Measurements from ENCODE around the gene CRYBB2.

CRYBB2 gene

DNA sequence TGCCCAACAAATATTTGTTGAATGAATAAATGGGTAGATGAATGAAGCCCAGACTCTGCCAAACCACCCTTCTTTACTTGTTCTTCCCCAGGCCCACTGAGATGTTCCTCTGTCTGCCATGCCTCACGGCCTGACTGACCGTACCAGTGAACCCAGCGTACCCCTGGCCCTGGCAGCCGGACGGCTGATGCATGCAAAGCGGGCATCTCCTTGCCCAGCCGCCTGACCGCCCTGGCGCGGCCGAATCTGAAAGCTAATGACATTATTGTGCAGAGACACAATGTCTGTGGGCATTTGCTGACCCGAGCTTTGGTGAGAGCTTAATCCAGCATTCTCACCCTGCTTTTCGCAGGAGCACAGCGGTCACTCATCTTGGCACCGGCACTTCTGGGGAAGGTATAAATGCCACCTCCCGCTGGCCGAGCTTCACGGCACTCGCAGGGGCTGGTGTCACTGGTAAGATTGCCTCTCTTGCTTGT, at the start of gene CRYBB2:
Gene CRYBB2 (plus strand): TSS at position 429 of the 479 bp plus-strand sequence. CDS start 1,791 bp downstream, outside the sequence.
- no peak within 1 kb of the TSS for H3K4me3 ChIP-seq (ENCODE audit: low read depth, low read length)
- DNase-seq (ENCODE audit: low read depth): no peak
- TF ChIP-seq CTCF (IDR thresholded peaks at IDR 0.05; ENCODE audit: low read depth, low read length): no peak
- no peak for TF ChIP-seq MAX (IDR thresholded peaks at IDR 0.05; ENCODE audit: low read depth, low read length)
- TF ChIP-seq POLR2A (IDR thresholded peaks at IDR 0.05; ENCODE audit: extremely low read depth, insufficient read length): no peak
- no peak for TF ChIP-seq MYC (IDR thresholded peaks at IDR 0.05; ENCODE audit: low read depth, low read length)

- no peak for TF ChIP-seq POLR2A (IDR thresholded peaks at IDR 0.05; ENCODE audit: extremely low read depth, insufficient read length)
- no peak for TF ChIP-seq CTCF (IDR thresholded peaks at IDR 0.05; ENCODE audit: low read depth, low read length)
- TF ChIP-seq MAX (IDR thresholded peaks at IDR 0.05; ENCODE audit: low read depth, low read length): no peak
- TF ChIP-seq MYC (IDR thresholded peaks at IDR 0.05; ENCODE audit: low read depth, low read length): no peak
- no peak for DNase-seq (ENCODE audit: low read depth)
- H3K4me3 ChIP-seq (ENCODE audit: low read depth, low read length): no peak overlapping the region
Measured at GRCh38 chr22:25170426-25170980, 48.9 kb upstream of the CRYBB2 start.

- no peak overlapping the region for H3K4me3 ChIP-seq (ENCODE audit: low read depth, low read length)
- peak; percentile 21 for DNase-seq (ENCODE audit: low read depth)
- TF ChIP-seq MYC (IDR thresholded peaks at IDR 0.05; ENCODE audit: low read depth, low read length) (no peak), POLR2A (IDR thresholded peaks at IDR 0.05; ENCODE audit: extremely low read depth, insufficient read length) (no peak), CTCF (IDR thresholded peaks at IDR 0.05; ENCODE audit: low read depth, low read length) (peak; percentile 22), MAX (IDR thresholded peaks at IDR 0.05; ENCODE audit: low read depth, low read length) (no peak)
Measured at GRCh38 chr22:25172153-25172552, 47.3 kb upstream of the CRYBB2 start.

DNA sequence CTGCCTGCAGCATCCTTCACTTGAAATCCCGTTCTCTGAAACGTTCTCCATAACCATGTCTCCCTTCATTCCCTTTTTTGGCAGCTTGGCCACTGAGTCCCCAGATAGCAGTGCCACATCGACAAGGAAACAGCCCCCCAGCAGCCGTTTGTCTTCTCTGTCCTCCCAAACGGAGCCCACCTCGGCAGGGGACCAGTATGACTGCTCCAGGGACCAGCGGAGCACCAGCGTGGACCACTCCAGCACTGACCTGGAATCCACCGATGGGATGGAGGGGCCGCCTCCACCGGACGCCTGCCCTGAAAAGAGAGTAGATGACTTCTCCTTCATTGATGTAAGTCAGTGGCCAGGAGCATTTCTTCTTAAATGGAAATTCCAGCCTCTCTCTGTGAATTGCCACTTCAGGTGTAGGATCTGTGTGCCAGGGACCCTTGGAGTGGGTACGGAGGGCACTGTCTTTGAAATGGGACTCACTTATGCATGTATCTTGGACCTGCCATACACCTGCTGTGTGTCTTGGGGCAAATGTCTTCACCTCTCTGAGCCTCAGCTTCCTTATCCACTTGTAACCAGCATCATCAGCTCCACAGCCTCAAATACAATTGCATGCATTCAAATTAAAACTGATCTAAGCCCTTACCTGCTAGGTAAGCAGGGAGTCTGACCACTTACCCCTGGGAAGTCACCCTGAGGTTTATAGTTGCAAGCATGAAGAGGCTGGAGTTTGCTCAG, 45.1 kb upstream of the CRYBB2 start:
- DNase-seq (ENCODE audit: low read depth): no peak
- TF ChIP-seq POLR2A (IDR thresholded peaks at IDR 0.05; ENCODE audit: extremely low read depth, insufficient read length) (no peak), MAX (IDR thresholded peaks at IDR 0.05; ENCODE audit: low read depth, low read length) (no peak), MYC (IDR thresholded peaks at IDR 0.05; ENCODE audit: low read depth, low read length) (no peak)
- no peak overlapping the region for H3K4me3 ChIP-seq (ENCODE audit: low read depth, low read length)

- H3K4me3 ChIP-seq (ENCODE audit: low read depth, low read length): no peak overlapping the region
- DNase-seq (ENCODE audit: low read depth): no peak
- TF ChIP-seq MYC (IDR thresholded peaks at IDR 0.05; ENCODE audit: low read depth, low read length) (no peak), POLR2A (IDR thresholded peaks at IDR 0.05; ENCODE audit: extremely low read depth, insufficient read length) (no peak), MAX (IDR thresholded peaks at IDR 0.05; ENCODE audit: low read depth, low read length) (no peak), CTCF (IDR thresholded peaks at IDR 0.05; ENCODE audit: low read depth, low read length) (no peak)
Measured at GRCh38 chr22:25174888-25175411, 44.5 kb upstream of the CRYBB2 start.

DNA sequence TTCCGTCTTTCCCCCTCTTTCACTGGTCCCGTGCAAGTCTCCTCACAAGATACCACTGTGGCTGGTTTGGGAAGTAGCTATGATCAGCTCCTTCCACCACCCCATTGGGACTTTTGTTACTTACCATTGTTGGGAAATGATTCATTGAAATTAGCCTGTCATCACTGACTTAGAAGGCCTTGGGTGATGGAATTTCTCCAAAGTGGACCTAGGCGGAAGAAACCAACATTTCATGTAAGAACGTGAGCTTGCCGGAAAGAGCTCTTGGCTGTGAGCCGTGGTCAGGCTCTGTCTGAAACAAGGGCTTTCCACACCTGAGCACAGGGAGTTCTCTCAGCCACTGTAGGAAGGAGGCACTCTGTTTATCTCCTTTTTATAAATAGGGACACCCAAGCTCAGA, 43.3 kb upstream of the CRYBB2 start:
- TF ChIP-seq MYC (IDR thresholded peaks at IDR 0.05; ENCODE audit: low read depth, low read length): no peak
- TF ChIP-seq CTCF (IDR thresholded peaks at IDR 0.05; ENCODE audit: low read depth, low read length): no peak
- TF ChIP-seq MAX (IDR thresholded peaks at IDR 0.05; ENCODE audit: low read depth, low read length): no peak
- TF ChIP-seq POLR2A (IDR thresholded peaks at IDR 0.05; ENCODE audit: extremely low read depth, insufficient read length): no peak
- no peak overlapping the region for H3K4me3 ChIP-seq (ENCODE audit: low read depth, low read length)
- DNase-seq (ENCODE audit: low read depth): no peak
